Measurements from ENCODE around the gene CENPM.

CENPM gene

GRCh38 chr22:41946629-41947423 lies at the start of gene CENPM:
CENPM (minus strand) TSS chr22:41947152; CDS start chr22:41947076, 76 bp downstream.
- peak; percentile 97 to 98 for DNase-seq

DNA sequence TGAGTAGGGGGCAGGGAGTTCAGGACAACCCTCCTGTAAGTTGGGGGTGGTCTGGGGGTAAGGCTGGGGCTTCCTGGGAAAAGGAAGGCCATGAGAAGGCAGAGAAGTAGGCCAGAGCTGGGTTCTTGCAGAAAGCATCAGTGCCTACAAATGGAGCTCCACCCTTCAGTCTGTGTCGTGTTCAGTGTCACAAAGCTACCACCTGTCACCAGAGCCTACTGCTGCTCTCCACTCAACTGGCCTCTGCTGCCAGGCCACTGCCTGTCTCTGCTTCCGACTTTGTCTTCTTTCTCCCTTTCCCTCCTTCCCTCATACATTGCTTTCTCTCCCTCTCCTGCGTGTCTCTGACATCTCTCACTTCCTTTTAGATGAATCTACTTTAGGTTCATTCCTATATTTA lies 48.3 kb upstream of the CENPM start:
- DNase-seq = no peak

DNA sequence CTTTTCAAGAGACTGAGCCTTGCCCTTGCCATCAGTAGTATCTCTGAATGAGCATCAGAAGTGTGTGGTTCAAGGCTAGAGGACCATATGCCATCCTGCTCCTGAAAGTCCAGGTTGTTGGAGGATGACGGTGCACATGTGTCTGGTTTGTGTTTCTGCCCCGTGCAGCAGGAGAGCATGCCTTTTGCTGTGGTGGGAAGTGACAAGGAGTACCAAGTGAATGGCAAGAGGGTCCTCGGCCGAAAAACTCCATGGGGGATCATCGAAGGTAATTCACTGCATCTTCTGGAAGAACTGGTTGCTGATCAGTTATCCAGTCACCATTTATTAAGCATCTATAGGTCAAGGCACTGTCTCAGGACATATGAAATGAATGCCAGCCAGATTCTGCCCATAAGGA lies 45.5 kb upstream of the CENPM start:
- no peak for DNase-seq

- no peak for DNase-seq
Measured at GRCh38 chr22:41991111-41991510, 44.2 kb upstream of the CENPM start.

DNA sequence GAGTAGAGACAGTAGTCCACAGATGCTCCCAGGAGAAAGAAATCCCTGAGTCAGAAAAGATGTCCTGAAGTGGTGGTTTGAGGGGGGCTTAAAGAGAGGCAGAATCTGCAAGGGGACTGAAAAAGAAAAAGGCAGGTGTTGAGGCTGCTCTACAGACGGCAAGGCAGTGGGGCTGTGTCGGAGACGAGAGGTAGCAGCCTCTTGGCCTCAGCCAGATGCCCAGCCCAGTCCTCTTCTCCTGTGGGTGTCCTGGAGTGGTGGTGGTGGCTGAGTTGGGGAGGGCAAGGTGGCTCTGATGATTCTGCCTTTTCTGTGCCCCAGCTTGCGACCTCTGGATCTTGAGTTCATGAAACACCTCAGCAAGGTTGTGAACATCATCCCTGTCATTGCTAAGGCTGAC lies 42.3 kb upstream of the CENPM start:
- DNase-seq = no peak

DNA sequence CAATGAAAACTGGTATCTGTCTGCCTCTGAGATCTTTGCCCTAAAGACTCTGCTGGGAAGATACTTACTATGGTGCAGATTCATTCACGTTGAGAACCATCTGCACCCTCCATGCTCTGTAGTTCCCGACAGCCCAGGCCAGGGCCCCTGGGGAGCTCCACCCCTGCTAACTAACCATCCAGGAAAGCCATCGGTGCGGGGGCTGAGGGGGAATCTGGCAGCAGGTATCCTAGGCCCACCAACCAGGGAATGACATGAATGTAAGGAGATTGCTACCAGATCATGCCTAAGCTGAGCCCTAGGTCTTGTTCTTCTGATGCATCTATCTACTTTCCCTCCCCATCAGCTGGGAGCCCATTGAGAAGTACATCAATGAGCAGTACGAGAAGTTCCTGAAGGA lies 40.3 kb upstream of the CENPM start:
- DNase-seq = no peak

- DNase-seq = no peak
Measured at GRCh38 chr22:41983513-41984405, 36.8 kb upstream of the CENPM start.

- DNase-seq = no peak
Measured at GRCh38 chr22:41982865-41983264, 35.9 kb upstream of the CENPM start.

GRCh38 chr22:41979423-41980250 lies 32.7 kb upstream of the CENPM start:
- no peak for DNase-seq

GRCh38 chr22:41978732-41979131 lies 31.8 kb upstream of the CENPM start:
- no peak for DNase-seq

- peak in 1 of 2 experiments; percentile 32 for DNase-seq
Measured at GRCh38 chr22:41976961-41977566, 30.1 kb upstream of the CENPM start.

- peak; percentile 52 to 74 for DNase-seq
Measured at GRCh38 chr22:41976070-41976901, 29.3 kb upstream of the CENPM start.

GRCh38 chr22:41975299-41976069 lies 28.5 kb upstream of the CENPM start:
- DNase-seq = no peak

- no peak for DNase-seq
Measured at GRCh38 chr22:41974691-41975290, 27.8 kb upstream of the CENPM start.

DNA sequence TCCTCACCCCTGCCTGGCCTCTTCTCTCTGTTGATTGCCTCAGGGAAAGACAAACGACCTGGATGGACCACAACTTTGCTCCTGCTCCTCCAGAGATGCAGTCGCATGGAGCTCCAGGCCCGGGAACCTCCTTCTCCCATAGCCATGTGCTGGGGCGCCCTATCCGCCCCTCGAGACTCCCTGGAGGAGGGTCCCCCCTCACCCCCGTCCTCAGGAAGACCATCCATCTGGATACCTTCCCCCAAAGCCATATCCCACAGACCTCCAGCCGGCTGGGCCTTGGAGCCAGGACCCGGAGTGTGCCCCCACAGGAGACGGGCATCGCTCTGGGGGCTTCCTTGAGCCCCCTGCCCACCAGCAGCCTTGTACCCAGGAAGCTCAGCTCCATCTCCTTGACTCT lies 24.5 kb upstream of the CENPM start:
- DNase-seq = no peak

DNA sequence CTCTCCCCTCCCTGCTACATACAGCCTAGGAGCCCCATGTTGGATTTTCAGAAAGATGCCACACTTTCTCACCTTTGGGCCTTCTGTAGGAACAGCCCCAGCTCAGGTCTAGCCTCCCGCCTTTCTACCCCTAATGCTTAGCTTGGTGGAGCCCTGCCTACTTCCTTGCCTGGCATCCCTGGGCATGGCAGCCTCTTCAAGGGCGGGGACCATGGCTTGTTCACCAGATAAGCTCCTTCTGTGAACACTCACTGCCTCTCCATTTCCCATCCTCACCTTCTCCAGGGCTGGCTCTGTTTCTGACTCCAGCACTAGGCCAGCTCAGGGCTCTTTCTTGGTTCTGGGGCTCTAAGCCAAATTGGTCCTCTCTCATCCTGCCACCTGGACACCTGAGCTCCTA lies 23.6 kb upstream of the CENPM start:
- no peak for DNase-seq

DNA sequence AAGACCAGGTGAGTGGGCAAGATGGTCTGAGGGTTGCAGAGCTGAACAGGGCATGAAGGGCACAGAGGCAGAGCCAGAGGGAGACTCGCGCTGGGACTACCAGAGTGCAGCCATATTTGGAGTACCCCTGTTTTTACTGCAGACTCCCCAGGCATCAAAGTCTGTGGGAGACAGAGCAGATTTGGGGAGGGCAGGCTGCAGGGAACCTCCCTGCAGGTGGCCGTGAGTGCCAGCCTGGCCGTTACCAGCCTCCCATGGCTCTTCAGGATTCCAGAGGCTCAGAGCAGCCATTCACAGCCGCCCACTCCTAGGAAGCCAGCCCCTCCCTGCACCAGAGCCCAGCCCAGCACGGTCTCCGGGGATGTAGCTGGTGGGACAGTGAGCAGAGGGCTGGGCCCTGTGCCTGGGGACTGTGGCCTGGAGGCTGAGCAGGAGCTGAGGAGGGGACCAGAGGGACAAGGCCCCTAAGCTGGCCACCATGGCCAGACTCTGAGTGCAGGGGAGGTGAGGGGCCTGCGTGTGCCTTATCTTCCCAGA lies 22.2 kb upstream of the CENPM start, which contains the start of gene SEPTIN3:
Gene SEPTIN3, plus strand, starts transcription at position 334 of the 537 bp plus-strand sequence. CDS start 2,050 bp downstream, outside the sequence.
- no peak for DNase-seq

- DNase-seq = no peak
Measured at GRCh38 chr22:41968601-41969000, 21.6 kb upstream of the CENPM start.

DNA sequence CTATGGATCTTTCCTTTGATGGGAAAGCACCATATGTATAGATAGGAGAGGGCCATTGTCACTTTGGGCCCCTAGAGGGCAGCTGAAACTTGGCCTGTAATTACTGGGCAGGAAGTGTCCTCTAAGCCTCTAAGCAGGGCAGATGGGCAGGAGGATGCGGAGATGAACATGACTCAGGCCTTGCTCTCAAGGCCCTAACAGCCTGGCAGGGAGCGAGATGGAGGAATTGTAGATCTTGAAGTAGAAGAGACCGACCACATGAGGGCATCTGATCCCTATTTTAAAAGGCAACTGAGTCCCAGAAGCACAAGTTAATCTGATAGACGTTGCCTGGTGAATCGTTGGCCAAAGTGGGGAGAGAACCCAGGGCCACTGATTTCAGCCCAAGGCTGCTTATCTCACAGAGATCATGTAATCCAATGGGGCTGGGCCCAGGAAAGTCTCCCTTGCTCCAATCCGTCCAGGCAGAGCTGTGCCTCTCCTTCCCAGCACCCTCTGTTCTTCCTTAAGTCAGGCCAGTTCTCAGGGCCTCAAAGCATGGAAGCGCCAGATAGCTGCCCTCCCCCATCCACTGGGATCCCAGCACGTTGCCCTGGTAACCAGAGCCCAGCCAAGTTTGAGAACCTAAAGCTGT lies 19.8 kb upstream of the CENPM start:
- DNase-seq = peak; percentile 41 to 49

Data from activated T-cell treated with anti-CD3 and anti-CD28 coated beads, Interleukin-2, amount 50 U/mL, for 48 hours (primary cell).